Activated naive CD8-positive, alpha-beta T cell treated with anti-CD3 and anti-CD28 coated beads, Interleukin-2, amount 10 ng/mL, durations not matched to agents 7 days and 5 days (primary cell): ENCODE data around the gene NIM1K. TPM values are rescaled to one million over a fixed set of nuclear protein-coding genes. Genes with fewer than 3 reads are reported as not detected.

ENCODE experiments used
- ATAC-seq: fragments of 150-1000 bp; cut with Tn5 transposase; one replicate; pipeline ENCODE4 v1.10.0; 2021; ENCODE audit warnings: low read depth, moderate library complexity
- POLR2A ChIA-PET: fragments of 350-600 bp; sonication (Branson Sonifier 250); formaldehyde crosslinking; loops from one replicate; lab custom pipeline; 2021; ENCODE audit warnings: antibody characterized with exemption; lab: Charles Lee
- DNase-seq: peaks from one replicate; pipeline ENCODE4 v3.0.0; 2021
- H3K27ac Mint-ChIP-seq: one replicate; pipeline ENCODE4 v1.8.0; 2022; ENCODE audit warnings: mild to moderate bottlenecking, mixed read lengths
- H3K27me3 Mint-ChIP-seq: one replicate; pipeline ENCODE4 v1.8.0; 2022; ENCODE audit warnings: mild to moderate bottlenecking, moderate library complexity, mixed read lengths
- H3K36me3 Mint-ChIP-seq: one replicate; pipeline ENCODE4 v1.8.0; 2021; ENCODE audit warnings: mild to moderate bottlenecking, mixed read lengths
- H3K4me1 Mint-ChIP-seq: one replicate; pipeline ENCODE4 v1.8.0; 2021; ENCODE audit warnings: mixed read lengths
- H3K4me3 Mint-ChIP-seq: one replicate; pipeline ENCODE4 v1.8.0; 2022; ENCODE audit warnings: mild to moderate bottlenecking, moderate library complexity, mixed read lengths
- H3K9me3 Mint-ChIP-seq: one replicate; pipeline ENCODE4 v1.8.0; 2021; ENCODE audit warnings: mixed read lengths
- total RNA-seq, 2 experiments: library from RNA; stranded (reverse); gene quantifications; one replicate each; pipeline ENCODE4 v1.2.3, GENCODE V29; 2021

The NIM1K gene
- total RNA-seq, 2 experiments from 2014 or later: 0.43 to 0.75 TPM

DNA sequence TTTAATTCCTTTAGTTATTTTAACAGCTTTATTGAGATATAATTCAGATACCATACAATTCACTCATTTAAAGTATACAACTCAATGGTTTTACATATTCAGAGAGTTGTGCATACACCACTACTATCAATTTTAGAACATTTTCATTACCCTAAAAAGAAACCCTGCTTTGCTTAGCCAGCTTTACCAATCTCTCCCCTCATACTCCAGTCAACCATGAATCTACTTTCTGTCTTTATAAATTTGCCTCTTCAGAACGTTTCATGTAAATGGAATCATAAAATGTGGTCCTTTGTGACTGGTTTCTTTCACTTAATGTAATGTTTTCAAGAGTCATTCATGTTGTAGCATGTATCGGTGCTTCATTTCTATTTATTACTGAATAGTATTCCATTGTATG, 24.9 kb downstream of the NIM1K start:
- Mint-ChIP-seq H3K27ac (no peak overlapping the region), H3K27me3 (peaks cover 7% of the 10 kb centered on the region), H3K9me3 (no peaks in the 10 kb centered on the region), H3K36me3 (no peaks in the 10 kb centered on the region), H3K4me1 (no peaks in the 10 kb centered on the region), H3K4me3 (no peak overlapping the region)
- POLR2A ChIA-PET: no interaction called here
- DNase-seq (no peak), ATAC-seq (no peak)

DNA sequence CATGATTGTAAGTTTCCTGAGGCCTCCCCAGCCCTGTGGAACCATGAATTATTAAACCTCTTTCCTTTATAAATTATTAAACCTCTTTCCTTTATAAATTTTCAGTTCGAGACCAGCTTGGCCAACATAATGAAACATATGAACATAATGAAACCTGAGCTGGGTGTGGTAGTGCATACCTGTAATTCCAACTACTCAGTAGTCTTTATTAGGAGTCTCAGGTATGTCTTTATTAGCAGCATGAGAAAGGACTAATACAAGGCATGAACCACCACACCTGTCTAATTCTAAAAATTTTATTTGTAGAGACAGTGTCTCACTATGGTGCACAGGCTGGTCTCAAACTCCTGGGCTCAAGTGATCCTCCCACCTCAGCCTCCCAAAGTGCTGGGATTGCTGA, 27.1 kb downstream of the NIM1K start:
- DNase-seq: no peak
- Mint-ChIP-seq H3K4me1 (no peaks in the 10 kb centered on the region), H3K4me3 (no peak overlapping the region), H3K9me3 (no peaks in the 10 kb centered on the region), H3K36me3 (no peaks in the 10 kb centered on the region), H3K27ac (no peak overlapping the region), H3K27me3 (peaks cover 5% of the 10 kb centered on the region)
- POLR2A ChIA-PET: no interaction called here
- no peak for ATAC-seq

DNA sequence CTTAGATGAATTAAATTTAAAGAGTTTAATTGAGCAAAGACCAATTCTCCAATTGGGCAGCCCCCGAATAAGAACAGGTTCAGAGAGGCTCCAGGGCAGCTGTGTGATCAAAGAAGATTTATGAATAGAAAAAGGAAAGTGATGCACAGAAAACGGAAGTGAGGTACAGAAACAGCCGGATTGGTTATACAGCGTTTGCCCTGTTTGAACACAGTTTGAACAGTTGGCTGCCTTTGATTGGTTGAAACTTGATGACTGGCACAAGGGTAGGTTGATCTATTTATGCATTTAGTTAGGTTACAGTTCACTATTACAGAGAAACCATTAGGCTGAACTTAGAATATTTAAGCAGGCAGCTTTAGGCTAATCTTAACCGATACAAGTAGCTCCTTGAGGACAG, 29.5 kb downstream of the NIM1K start:
- no peak for ATAC-seq
- no peak for DNase-seq
- Mint-ChIP-seq H3K4me1 (no peaks in the 10 kb centered on the region), H3K27ac (no peak overlapping the region), H3K9me3 (no peaks in the 10 kb centered on the region), H3K36me3 (no peaks in the 10 kb centered on the region), H3K27me3 (peaks cover 3% of the 10 kb centered on the region), H3K4me3 (no peak overlapping the region)
- POLR2A ChIA-PET: no interaction called here

DNA sequence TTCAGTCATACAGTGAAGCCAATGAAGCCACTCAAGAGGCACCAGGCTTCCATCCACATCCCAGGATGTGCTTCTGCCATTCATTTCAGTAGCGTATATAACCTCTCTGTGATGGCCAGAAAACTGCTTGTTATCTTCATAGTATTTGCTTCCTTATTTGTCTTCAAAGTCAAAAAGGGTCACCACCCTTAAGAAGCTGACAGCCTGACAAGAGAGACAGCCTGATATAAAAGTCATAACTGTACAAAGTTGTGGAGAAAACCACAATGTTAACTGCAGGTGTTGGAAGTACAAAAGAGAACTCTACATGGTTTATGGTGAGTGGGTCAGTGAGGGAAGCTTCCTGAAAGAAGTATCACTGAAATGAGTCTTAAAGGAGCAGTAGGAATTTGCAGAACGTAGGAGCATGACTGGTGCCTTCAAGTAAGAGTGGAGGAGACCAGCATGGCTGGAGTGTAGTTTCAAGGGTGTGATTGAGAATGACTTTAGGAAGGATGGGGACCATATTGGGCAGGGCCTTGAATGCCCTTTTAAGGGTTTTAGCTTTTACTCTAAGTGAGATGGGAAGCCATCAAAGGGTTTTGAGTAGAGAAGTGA, 33.7 kb downstream of the NIM1K start:
- H3K4me3 Mint-ChIP-seq: no peak overlapping the region
- H3K9me3 Mint-ChIP-seq: no peaks in the 10 kb centered on the region
- POLR2A ChIA-PET: interaction anchor here (0.6 kb wide), 1 partner anchor 259 kb away, joined by 8 read pairs; no protein-coding TSS in a partner anchor
- ATAC-seq: no peak
- no peak for DNase-seq
- no peaks in the 10 kb centered on the region for H3K36me3 Mint-ChIP-seq
- no peaks in the 10 kb centered on the region for H3K27me3 Mint-ChIP-seq
- H3K27ac Mint-ChIP-seq: no peak overlapping the region
- no peaks in the 10 kb centered on the region for H3K4me1 Mint-ChIP-seq

DNA sequence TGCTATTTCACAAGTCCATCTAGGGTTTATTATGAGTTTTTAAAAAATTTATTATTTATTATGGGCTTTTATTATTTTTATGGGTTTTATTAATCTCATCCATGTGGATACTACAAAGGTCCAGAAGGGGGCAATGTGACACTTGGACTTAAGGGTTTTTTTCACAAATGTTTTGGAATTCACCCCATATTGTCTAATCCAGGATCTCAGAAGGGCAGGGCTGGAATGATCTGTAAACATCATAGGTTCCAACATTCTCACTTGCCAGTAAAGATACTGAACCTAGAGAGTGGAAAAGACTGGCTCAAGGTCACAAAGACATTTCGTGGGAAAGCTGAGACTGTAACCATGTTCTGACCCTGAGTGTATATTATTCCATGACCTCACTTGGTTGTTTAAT, 35.6 kb downstream of the NIM1K start:
- Mint-ChIP-seq H3K27ac (no peak overlapping the region), H3K27me3 (no peaks in the 10 kb centered on the region), H3K9me3 (no peaks in the 10 kb centered on the region), H3K4me1 (no peaks in the 10 kb centered on the region), H3K36me3 (no peaks in the 10 kb centered on the region), H3K4me3 (no peak overlapping the region)
- DNase-seq: no peak
- no peak for ATAC-seq
- POLR2A ChIA-PET: no interaction called here

DNA sequence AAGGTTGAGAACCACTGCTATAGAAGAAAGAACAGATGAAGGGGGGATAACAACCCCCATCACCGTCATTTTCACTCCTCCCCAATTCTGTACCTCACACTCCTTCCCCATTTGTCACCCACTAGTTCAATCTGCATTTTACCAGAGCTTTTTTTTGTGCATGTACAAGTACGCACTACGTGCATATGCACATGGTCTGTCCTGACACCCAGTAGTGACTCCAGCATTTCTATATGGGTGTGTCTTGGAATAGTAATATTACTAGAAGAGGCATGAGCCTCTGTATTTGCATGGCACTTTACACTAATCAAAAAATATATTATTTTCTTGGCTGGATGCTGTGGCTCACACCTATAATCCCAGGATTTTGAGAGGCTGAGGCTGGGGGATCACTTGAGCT, 38.7 kb downstream of the NIM1K start:
- POLR2A ChIA-PET: no interaction called here
- Mint-ChIP-seq H3K27ac (no peak overlapping the region), H3K4me3 (no peak overlapping the region), H3K27me3 (no peaks in the 10 kb centered on the region), H3K9me3 (no peaks in the 10 kb centered on the region), H3K36me3 (peaks cover 3% of the 10 kb centered on the region), H3K4me1 (peaks cover 4% of the 10 kb centered on the region)
- ATAC-seq (no peak), DNase-seq (no peak)

DNA sequence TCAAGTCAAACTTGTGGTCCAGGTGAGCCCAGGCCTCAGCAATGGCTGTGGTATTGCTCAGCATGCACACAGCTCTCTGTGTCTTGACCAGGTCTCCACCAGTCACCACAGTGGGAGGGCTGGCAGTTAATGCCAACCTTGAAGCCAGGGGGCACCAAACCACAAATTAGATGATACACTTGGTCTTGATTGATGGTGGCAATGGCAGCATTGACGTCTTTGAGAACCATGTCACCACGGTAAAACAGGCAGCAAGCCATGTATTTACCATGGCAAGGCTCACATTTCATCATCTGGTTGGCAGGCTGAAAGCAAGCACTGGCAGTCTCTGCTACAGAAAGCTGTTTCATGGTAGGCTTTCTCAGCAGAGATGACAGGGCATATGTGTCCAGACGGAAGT, 40.0 kb downstream of the NIM1K start:
- Mint-ChIP-seq H3K4me1 (peaks cover 4% of the 10 kb centered on the region), H3K4me3 (no peak overlapping the region), H3K36me3 (peaks cover 3% of the 10 kb centered on the region), H3K27ac (no peak overlapping the region), H3K27me3 (no peaks in the 10 kb centered on the region), H3K9me3 (no peaks in the 10 kb centered on the region)
- DNase-seq (no peak), ATAC-seq (no peak)
- POLR2A ChIA-PET: no interaction called here

DNA sequence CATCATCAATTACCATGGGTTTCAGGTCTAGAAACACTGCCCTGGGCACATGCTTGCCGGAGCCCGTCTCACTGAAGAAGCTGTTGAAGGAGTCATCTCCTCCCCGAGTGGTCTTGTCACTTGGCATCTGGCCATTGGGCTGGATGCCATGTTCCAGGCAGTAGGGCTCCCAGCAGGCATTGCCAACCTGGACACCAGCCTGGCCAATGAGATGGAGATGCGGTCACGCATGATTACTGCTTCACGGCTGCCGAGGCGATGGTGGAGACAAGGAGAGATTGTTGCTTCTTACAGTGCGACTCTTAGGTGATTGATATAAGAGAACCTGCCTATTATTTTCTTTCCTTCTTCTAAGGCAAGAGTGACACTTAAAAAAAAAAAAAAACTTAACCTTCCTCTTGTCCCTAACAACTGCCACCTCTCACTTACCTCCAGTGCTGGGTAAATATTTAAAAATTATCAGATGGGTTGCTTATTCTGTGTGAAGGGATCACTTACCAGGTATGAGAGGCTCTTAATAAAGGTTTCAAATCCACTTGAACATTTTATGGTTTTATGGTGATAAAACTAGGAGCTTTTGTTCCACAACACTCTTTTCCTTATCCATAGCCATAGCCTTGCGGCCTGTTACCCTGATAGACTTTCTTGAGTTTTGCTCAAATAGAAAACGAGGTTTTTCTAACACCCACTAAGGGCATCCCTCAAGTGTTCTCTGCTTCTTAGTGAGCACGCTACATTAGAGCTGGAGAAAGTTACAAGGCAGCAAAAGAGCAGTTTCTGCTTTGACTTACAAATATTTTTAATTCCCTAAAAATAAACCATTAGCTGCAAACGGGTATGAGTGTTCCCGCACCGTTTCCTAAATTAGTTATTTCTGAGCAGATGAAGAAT, 41.2 kb downstream of the NIM1K start:
- DNase-seq (no peak), ATAC-seq (no peak)
- POLR2A ChIA-PET: no interaction called here
- H3K27me3 Mint-ChIP-seq: no peaks in the 10 kb centered on the region
- peaks cover 4% of the 10 kb centered on the region for H3K4me1 Mint-ChIP-seq
- H3K4me3 Mint-ChIP-seq: no peak overlapping the region
- H3K36me3 Mint-ChIP-seq: peaks cover 3% of the 10 kb centered on the region
- no peak overlapping the region for H3K27ac Mint-ChIP-seq
- no peaks in the 10 kb centered on the region for H3K9me3 Mint-ChIP-seq

DNA sequence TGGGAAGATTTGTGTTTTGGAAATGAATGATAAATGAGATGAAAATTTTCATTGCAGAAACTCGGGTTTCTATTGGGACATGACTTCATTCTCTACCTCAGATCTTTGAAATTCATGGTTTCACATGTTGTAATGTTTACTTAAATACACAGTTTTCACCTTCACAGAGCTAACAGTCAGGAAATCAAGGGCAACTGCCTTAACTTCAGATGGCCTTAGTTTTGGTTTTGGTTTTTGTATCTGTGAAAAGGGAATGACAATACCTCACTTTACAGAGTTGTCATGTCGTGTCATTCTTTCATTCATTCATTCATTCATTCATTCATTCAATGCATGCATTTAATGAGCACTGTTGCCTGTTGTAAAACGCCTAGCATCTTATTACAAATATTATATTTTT, 41.9 kb downstream of the NIM1K start:
- ATAC-seq (peak; percentile 36), DNase-seq (no peak)
- H3K9me3 Mint-ChIP-seq: no peaks in the 10 kb centered on the region
- peaks cover 4% of the 10 kb centered on the region for H3K4me1 Mint-ChIP-seq
- H3K4me3 Mint-ChIP-seq: no peak overlapping the region
- no peak overlapping the region for H3K27ac Mint-ChIP-seq
- POLR2A ChIA-PET: no interaction called here
- H3K36me3 Mint-ChIP-seq: peaks cover 3% of the 10 kb centered on the region
- no peaks in the 10 kb centered on the region for H3K27me3 Mint-ChIP-seq

DNA sequence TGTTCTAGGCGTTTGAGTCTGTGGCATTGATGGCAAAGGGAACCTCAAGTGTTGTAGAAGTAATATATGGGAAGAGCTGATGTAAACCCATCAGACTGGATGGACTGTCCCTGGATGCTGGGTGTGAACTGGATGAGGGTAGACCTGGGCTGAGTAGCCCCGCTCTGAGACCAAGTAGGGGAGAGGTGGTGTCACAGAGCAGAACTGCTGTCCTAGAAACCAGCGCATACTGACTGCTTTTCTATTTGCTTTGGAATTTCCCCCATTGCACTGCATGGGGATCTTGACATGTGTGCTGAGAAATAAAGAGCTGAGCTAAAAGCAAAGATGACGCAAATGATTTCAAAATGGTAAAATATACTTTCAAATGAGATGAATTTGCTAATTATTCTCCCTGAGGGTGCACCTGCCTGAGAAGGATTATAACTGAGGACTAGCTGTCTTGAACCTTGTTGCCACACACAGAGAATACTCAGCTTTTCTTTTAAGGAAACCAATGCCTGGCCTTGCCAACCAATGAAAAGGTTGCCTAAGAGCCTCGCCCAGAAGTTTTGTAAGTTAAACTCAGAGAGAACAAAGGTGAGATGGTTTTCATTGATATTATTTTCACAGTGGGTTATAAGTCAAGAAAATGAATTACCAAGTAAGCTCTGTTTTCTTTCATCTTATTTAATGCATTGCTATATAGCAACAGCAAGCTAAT, 44.8 kb downstream of the NIM1K start:
- no peak for DNase-seq
- H3K4me3 Mint-ChIP-seq: no peak overlapping the region
- no peak for ATAC-seq
- no peaks in the 10 kb centered on the region for H3K9me3 Mint-ChIP-seq
- POLR2A ChIA-PET: no interaction called here
- peaks cover 9% of the 10 kb centered on the region for H3K27me3 Mint-ChIP-seq
- peaks cover 4% of the 10 kb centered on the region for H3K4me1 Mint-ChIP-seq
- peaks cover 3% of the 10 kb centered on the region for H3K36me3 Mint-ChIP-seq
- H3K27ac Mint-ChIP-seq: no peak overlapping the region

DNA sequence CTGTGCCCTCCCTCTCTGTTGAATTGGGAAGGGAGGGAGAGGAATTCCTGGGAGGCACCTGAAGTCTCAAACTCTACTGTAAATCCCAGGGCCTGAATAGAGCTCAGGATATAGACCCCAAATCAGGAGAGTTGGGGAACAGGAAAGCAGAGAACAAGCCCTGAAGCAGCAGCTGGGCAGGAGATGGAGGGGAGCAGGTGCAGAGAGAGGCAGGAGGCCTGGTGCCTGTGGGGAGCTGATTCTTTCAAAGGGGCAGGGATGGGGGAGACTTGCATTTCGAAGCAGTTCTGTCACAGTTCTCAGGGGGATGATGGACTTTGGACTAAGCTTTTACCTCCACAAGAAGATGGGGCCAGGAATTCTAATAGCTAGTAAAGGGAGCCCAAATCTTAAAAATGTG, 50.2 kb downstream of the NIM1K start:
- Mint-ChIP-seq H3K4me1 (no peaks in the 10 kb centered on the region), H3K36me3 (no peaks in the 10 kb centered on the region), H3K9me3 (no peaks in the 10 kb centered on the region), H3K4me3 (no peak overlapping the region), H3K27ac (no peak overlapping the region), H3K27me3 (peaks cover 22% of the 10 kb centered on the region)
- POLR2A ChIA-PET: no interaction called here
- DNase-seq (no peak), ATAC-seq (no peak)

DNA sequence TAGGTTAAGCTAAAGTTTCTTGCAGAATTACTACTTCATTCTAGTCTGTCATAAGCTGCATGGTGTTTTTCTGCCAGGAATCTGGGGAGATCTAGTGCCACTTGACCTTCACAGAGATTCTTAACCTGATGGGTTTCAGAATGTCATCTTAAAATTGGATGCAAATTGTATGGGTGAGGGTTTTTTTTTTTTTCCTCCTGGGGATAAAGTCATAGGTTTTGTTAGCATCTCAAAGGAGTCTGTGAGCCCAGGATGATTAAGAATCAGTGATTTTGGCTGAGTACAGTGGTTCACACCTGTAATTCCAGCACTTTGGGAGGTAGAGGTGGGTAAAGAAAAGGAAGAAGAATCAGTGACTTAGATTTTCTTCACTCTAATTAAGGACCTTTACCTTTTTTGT, 51.2 kb downstream of the NIM1K start:
- Mint-ChIP-seq H3K36me3 (no peaks in the 10 kb centered on the region), H3K27ac (no peak overlapping the region), H3K4me1 (no peaks in the 10 kb centered on the region), H3K27me3 (peaks cover 23% of the 10 kb centered on the region), H3K9me3 (no peaks in the 10 kb centered on the region), H3K4me3 (no peak overlapping the region)
- POLR2A ChIA-PET: no interaction called here
- ATAC-seq (no peak), DNase-seq (no peak)

DNA sequence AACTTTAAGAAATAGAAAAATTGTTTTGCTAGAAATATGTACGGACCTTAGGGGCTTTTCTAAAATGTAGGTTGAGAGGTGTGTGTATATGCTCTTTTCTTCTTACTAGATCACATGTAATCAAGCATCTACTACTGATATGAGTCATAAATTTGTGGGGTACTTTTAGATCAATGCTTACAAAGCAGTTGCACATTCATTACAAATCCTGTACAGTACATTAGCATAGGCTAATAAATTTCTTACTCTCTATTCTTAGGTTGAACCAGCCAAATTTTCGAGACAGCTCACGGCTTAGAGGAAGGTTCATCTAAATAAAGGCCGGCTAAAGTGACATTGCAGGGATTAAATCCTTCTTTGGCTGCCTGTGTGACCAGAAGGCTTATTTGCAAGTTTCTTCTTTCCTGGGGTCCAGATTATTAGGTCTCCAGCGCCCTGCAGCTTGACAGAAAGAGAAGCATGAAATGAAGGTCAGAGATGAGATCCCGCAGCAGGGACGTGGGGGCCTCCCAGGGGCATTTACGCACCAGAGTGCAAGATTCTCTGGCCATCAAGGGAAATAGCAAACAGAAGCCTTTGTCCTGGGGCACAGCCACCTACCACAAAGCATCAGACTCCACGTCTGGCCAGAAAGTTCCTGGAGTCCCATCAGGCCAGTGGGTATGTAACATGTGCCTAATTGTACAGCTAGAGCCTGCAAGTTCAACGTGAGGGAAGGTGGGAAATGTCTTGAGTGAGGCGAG, 53.0 kb downstream of the NIM1K start:
- DNase-seq (no peak), ATAC-seq (no peak)
- no peaks in the 10 kb centered on the region for H3K4me1 Mint-ChIP-seq
- no peaks in the 10 kb centered on the region for H3K9me3 Mint-ChIP-seq
- H3K27me3 Mint-ChIP-seq: peaks cover 16% of the 10 kb centered on the region
- no peaks in the 10 kb centered on the region for H3K36me3 Mint-ChIP-seq
- no peak overlapping the region for H3K27ac Mint-ChIP-seq
- POLR2A ChIA-PET: no interaction called here
- H3K4me3 Mint-ChIP-seq: no peak overlapping the region
